Adrenal gland (tissue), 12 donors: Measurements from ENCODE around the gene KAT8. TPM values are rescaled to one million over a fixed set of nuclear protein-coding genes. Genes with fewer than 3 reads are reported as not detected.

Experiments used
- DNase-seq, 7 donors: peaks; one replicate each; pipeline ENCODE4 v3.0.0-alpha.2; 2019 to 2020
- H3K27ac ChIP-seq, 5 donors: fragments of 200-600 bp; sonication (generic) in 4 of 5; 1 replicate in 3 of 5; 2 replicates in 2 of 5; pipeline versions ENCODE4 v1.5.1 to v1.8.0; 2016 to 2020; ENCODE audit warnings: mild to moderate bottlenecking in 1 of 5
- H3K27me3 ChIP-seq: fragments of 200-600 bp; 2 replicates; pipeline ENCODE4 v1.8.0; 2021
- H3K36me3 ChIP-seq, 2 donors: fragments of 200-600 bp; replicated peaks in 1 of 2; 1 replicate in 1 of 2; 2 replicates in 1 of 2; pipeline versions ENCODE4 v1.5.1 to v1.8.0; 2018 to 2022
- H3K4me1 ChIP-seq, 2 donors: fragments of 200-600 bp; replicated peaks in 1 of 2; 1 replicate in 1 of 2; 2 replicates in 1 of 2; pipeline versions ENCODE4 v1.5.1 to v1.8.0; 2018 to 2021
- H3K4me3 ChIP-seq, 4 donors: fragments of 200-600 bp; sonication (generic) in 3 of 4; one replicate each; pipeline ENCODE4 v1.5.1; 2016 to 2018
- H3K9me3 ChIP-seq, 3 donors: fragments of 200-600 bp; sonication (generic) in 1 of 3; replicated peaks in 1 of 3; 1 replicate in 2 of 3; 2 replicates in 1 of 3; pipeline versions ENCODE4 v1.5.1 to v1.8.0; 2016 to 2021
- POLR2A ChIP-seq, 2 donors: fragments of 450-650 bp; IDR thresholded peaks; one replicate each; pipeline ENCODE4 v1.6.1; 2017; ENCODE audit warnings: antibody characterized with exemption in 2 of 2, mild to moderate bottlenecking in 2 of 2, moderate library complexity in 1 of 2
- WGBS, 4 donors: extraction: QIAGEN DNeasy Blood & Tissue Kit in 2 of 4; methylation state at CpG; one replicate each; pipeline versions ENCODE4 v1.1.5 to v1.1.7; 2013 to 2017; 5-methylcytosine and 5-hydroxymethylcytosine counted together
- intact Hi-C, 2 donors: fragments of 100-400 bp; cut with DNase I; formaldehyde crosslinking; loops; one replicate each; pipeline versions ENCODE4 v1.14.1 to v1.15.0; 2022 to 2023
- polyA plus RNA-seq, 3 donors: library from polyadenylated mRNA; stranded (reverse); fragments of 200-250 nt in 2 of 3; fragments of 350-450 nt in 1 of 3; fragmentation: Illumina TruSeq in 1 of 3; extraction: RNeasy Lipid Tissue Mini Kit (QIAGEN cat#74804) in 1 of 3; gene quantifications; one replicate each; pipeline ENCODE4 v1.2.3, GENCODE V29; 2013 to 2014
- total RNA-seq, 9 donors: library from RNA; depleted of rRNA in 4 of 9; stranded (reverse); fragments of >200 nt in 4 of 9; fragments of 120-200 nt in 1 of 9; fragmentation: NEBNext Ultra II Directional in 1 of 9; extraction: Animal tissue kit (Norgen Biotek cat#: 25700) in 1 of 9; gene quantifications; one replicate each; pipeline versions ENCODE4 v1.1.0 to v1.2.4, GENCODE V29; 2013 to 2023
- TF ChIP-seq, protein P1 (sequence below), 6 experiments: fragments of 450-650 bp in 4 of 6; fragments of 200-600 bp in 2 of 6; sonication (generic) in 1 of 6; IDR thresholded peaks; 1 replicate in 5 of 6; 2 replicates in 1 of 6; pipeline versions ENCODE4 v1.5.1 to v1.8.0; 2016 to 2021; ENCODE audit warnings: antibody characterized with exemption in 6 of 6, mild to moderate bottlenecking in 2 of 6, moderate library complexity in 1 of 6
- donor health status: healthy with polysubstance abuse.
- donor health status: Bipolar disorder and iron deficiency.
- donor health status: DM: yes; HTN: yes; CAD: no.
- donor health status: DM: no; HTN: no; CAD: no.
- donor health status: DM: no; HTN: no; CAD: no.
- donor health status: DM: yes; HTN: yes; CAD: no.

KAT8 gene
- total and polyA plus RNA-seq, 12 donors, result 45.0 to 148 (median 86.9) TPM

DNA sequence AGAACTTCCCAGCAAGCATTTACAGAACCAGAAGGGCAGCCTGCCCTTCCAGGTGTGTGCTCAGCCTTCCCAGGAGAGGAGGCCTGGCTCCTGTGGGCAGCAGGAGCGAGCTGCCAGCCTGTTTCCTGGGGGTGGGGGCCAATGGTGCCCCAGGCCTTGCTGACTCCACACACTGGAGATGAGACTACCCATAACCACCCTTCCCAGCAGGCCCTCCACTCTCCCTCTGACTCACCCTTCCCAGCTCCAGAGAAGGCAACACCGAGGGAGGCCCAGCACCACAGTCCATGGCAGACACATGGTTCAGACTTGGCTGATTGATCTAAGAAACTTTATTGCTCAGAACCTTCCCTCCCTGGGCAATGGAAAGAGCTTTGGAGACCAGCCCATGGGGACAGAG is 26.9 kb upstream of the KAT8 start:
- Histone ChIP-seq H3K4me3 (no peak overlapping the region), H3K36me3 (peaks cover 0 to 14% of the 10 kb centered on the region in 2 donors), H3K27ac (no peak overlapping the region), H3K9me3 (no peaks in the 10 kb centered on the region), H3K27me3 (no peaks in the 10 kb centered on the region), H3K4me1 (peaks cover 6 to 10% of the 10 kb centered on the region in 2 donors)
- intact Hi-C loops, result no loop called here
- no peak for DNase-seq
- no peak for TF ChIP-seq POLR2A (IDR thresholded peaks at IDR 0.05)
- TF ChIP-seq, protein P1, sequence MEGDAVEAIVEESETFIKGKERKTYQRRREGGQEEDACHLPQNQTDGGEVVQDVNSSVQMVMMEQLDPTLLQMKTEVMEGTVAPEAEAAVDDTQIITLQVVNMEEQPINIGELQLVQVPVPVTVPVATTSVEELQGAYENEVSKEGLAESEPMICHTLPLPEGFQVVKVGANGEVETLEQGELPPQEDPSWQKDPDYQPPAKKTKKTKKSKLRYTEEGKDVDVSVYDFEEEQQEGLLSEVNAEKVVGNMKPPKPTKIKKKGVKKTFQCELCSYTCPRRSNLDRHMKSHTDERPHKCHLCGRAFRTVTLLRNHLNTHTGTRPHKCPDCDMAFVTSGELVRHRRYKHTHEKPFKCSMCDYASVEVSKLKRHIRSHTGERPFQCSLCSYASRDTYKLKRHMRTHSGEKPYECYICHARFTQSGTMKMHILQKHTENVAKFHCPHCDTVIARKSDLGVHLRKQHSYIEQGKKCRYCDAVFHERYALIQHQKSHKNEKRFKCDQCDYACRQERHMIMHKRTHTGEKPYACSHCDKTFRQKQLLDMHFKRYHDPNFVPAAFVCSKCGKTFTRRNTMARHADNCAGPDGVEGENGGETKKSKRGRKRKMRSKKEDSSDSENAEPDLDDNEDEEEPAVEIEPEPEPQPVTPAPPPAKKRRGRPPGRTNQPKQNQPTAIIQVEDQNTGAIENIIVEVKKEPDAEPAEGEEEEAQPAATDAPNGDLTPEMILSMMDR (IDR thresholded peaks at IDR 0.05), result no peak
- WGBS, 4 donors, result 67 to 85% (median 76%) methylated on average over 1 to 2 of the region's 2 CpGs

DNA sequence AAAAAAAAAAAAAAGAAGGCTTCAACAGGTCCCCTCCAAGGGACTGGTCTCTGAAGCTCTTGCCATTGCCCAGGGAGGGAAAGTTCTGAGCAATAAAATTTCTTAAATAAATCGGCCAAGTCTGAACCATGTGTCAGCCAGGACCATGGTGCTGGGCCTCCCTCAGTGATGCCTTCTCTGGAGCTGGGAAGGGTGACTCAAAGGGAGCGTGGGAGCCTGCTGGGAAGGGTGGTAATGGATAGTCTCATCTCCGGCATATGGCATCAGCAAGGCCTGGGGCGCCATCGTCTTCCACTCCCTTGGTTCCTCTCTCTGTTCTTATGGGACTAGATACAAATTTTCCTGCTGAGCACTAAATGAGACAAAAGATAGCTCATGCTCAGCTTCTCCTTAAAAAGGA is 25.1 kb upstream of the KAT8 start:
- DNase-seq, result no peak
- H3K9me3 ChIP-seq, result no peaks in the 10 kb centered on the region
- TF ChIP-seq, protein P1 (IDR thresholded peaks at IDR 0.05), result no peak
- TF ChIP-seq POLR2A (IDR thresholded peaks at IDR 0.05), result no peak
- H3K36me3 ChIP-seq, result peaks cover 0 to 14% of the 10 kb centered on the region in 2 donors
- H3K27me3 ChIP-seq, result no peaks in the 10 kb centered on the region
- 90 to 97% (median 96%) methylated on average over 5 of the region's 5 CpGs for WGBS, 4 donors
- H3K27ac ChIP-seq, result no peak overlapping the region
- H3K4me3 ChIP-seq, result no peak overlapping the region
- intact Hi-C loops, result no loop called here
- H3K4me1 ChIP-seq, result peaks cover 6 to 10% of the 10 kb centered on the region in 2 donors

DNA sequence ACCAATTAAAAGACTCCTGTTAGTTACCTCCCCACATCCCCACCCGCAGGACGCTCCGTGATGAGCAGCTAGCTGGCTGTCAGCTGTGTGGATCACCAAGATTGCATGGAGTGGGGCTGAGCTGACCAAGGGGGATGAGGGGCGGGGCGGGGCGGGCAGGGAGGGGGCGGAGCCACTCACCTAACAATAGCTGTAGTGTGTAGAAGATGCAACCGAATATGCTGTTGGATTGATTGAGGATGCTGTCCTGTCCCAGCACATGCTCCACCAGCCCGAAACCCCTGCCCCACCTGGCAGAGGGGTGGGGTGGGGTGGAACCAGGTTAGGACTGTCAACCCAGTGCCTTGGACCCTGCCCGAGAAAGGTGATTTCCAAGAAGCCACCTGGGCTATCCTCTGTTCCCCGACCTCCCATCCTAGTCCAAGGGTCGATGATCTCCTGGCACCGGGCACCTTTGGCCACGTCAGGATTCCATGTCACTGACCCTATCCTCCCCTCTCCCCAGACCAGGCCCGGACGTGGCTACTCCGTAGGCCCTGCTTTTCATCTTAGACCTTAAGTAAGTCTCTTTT is 24.2 kb upstream of the KAT8 start:
- Histone ChIP-seq H3K4me1 (peaks cover 6 to 10% of the 10 kb centered on the region in 2 donors), H3K4me3 (no peak overlapping the region), H3K36me3 (peaks cover 0 to 14% of the 10 kb centered on the region in 2 donors), H3K27me3 (no peaks in the 10 kb centered on the region), H3K9me3 (no peaks in the 10 kb centered on the region), H3K27ac (peak overlapping the region in 1 of 5 donors; percentile 93)
- intact Hi-C loops, result no loop called here
- 49 to 73% (median 55%) methylated on average over 10 to 17 of the region's 17 CpGs for WGBS, 4 donors
- peak in 2 of 7 donors; percentile 24 to 26 for DNase-seq
- no peak for TF ChIP-seq POLR2A (IDR thresholded peaks at IDR 0.05)

DNA sequence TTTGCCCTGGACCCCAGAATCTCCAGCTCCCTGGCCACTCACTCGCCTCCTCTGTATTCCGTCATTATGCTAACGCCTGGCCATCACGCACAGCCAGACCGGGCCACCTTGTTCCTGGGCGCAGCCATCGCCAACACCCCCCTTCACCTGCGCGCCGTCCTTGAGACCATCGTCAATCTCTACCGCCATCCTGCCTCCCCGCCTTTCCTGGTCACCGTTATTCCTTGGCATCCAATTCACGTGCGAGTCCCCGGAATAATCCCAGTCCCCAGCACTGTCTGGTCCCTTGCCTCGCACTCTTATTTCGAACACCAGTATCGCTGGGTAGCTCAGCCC is 23.4 kb upstream of the KAT8 start:
- Histone ChIP-seq H3K36me3 (peaks cover 0 to 14% of the 10 kb centered on the region in 2 donors), H3K27me3 (no peaks in the 10 kb centered on the region), H3K9me3 (no peaks in the 10 kb centered on the region), H3K4me1 (peaks cover 6 to 10% of the 10 kb centered on the region in 2 donors), H3K27ac (peak overlapping the region; percentile 64 to 93 (median 79)), H3K4me3 (peak overlapping the region; percentile 54 to 78 (median 64))
- DNase-seq, result peak in 3 of 7 donors; percentile 43 to 54 (median 53)
- 0 to 1% (median 0%) methylated on average over 18 to 20 of the region's 20 CpGs for WGBS, 4 donors
- intact Hi-C loops, result no loop called here
- TF ChIP-seq POLR2A (IDR thresholded peaks at IDR 0.05), result no peak
- TF ChIP-seq, protein P1 (IDR thresholded peaks at IDR 0.05), result no peak
